HepG2 (cell line): ENCODE measurements around the gene GRB7. TPM values are rescaled to one million over a fixed set of nuclear protein-coding genes. Genes with fewer than 3 reads are reported as not detected.

Source experiments
- CHD2 ChIP-seq: IDR thresholded peaks from 2 replicates; pipeline ENCODE4 v1.6.1; 2011; ENCODE audit warnings: low read depth, low read length, improper control_type of control experiment
- MAFK ChIP-seq, 2 experiments: IDR thresholded peaks in 1 of 2; conservative IDR thresholded peaks in 1 of 2; 2 replicates each; pipeline ENCODE4 v1.6.1; 2011; ENCODE audit warnings: improper control_type of control experiment in 2 of 2, low read length in 2 of 2
- MBD4 ChIP-seq: IDR thresholded peaks from 2 replicates; pipeline ENCODE4 v1.6.1; 2012; ENCODE audit warnings: low read length, inconsistent platforms, borderline replicate concordance
- MIER2 ChIP-seq: IDR thresholded peaks from 2 replicates; pipeline ENCODE4 v1.6.1; 2016; ENCODE audit warnings: missing biosample characterization, missing genetic modification reagents
- SETDB1 ChIP-seq: sonication (generic); formaldehyde crosslinking; IDR thresholded peaks from 2 replicates; pipeline ENCODE4 v1.5.1; 2020; ENCODE audit warnings: missing genetic modification reagents, mild to moderate bottlenecking, borderline replicate concordance
- SP5 ChIP-seq: IDR thresholded peaks from 2 replicates; pipeline ENCODE4 v1.6.1; 2016; ENCODE audit warnings: low read depth, borderline replicate concordance
- TAF1 ChIP-seq: sonication (generic); formaldehyde crosslinking; IDR thresholded peaks from 2 replicates; pipeline ENCODE4 v1.4.0; 2020; ENCODE audit warnings: missing genetic modification reagents
- ZBTB42 ChIP-seq: sonication (generic); formaldehyde crosslinking; IDR thresholded peaks from 2 replicates; pipeline ENCODE4 v1.5.0; 2020; ENCODE audit warnings: mild to moderate bottlenecking, missing genetic modification reagents
- ZNF138 ChIP-seq: sonication (generic); formaldehyde crosslinking; IDR thresholded peaks from 2 replicates; pipeline ENCODE4 v1.5.0; 2020; ENCODE audit warnings: mild to moderate bottlenecking, low read depth, missing genetic modification reagents
- ZNF777 ChIP-seq: sonication (generic); formaldehyde crosslinking; IDR thresholded peaks from 2 replicates; pipeline ENCODE4 v1.4.0; 2020; ENCODE audit warnings: missing genetic modification reagents
- polyA plus RNA-seq, 8 experiments: library from polyadenylated mRNA; depleted of rRNA in 3 of 8; stranded (reverse) in 7 of 8; unstranded in 1 of 8; fragments of >200 nt; fragmentation: Illumina TruSeq in 4 of 8; extraction: Trizol in 4 of 8; gene quantifications; 2 replicates each; pipeline versions ENCODE4 v1.2.1 to v1.2.3, GENCODE V29; 2011 to 2016; ENCODE audit warnings: low read depth in 4 of 8, missing spikeins in 1 of 8, mixed read lengths in 1 of 8; ENCODE audit not compliant: insufficient read depth in 1 of 8
- total RNA-seq, 5 experiments: library from RNA; depleted of rRNA; stranded (reverse); fragments of >200 nt; fragmentation: Illumina TruSeq; extraction: Trizol; gene quantifications; 2 replicates each; pipeline ENCODE4 v1.2.3, GENCODE V29; 2016; ENCODE audit warnings: low read depth in 1 of 5
- TF ChIP-seq, protein P1 (sequence below): sonication (generic); formaldehyde crosslinking; IDR thresholded peaks from 2 replicates; pipeline ENCODE4 v1.5.0; 2020; ENCODE audit warnings: mild to moderate bottlenecking, missing genetic modification reagents
- TF ChIP-seq, protein P2 (sequence below): sonication (generic); formaldehyde crosslinking; IDR thresholded peaks from 2 replicates; pipeline ENCODE4 v1.4.0; 2020; ENCODE audit warnings: missing genetic modification reagents
- TF ChIP-seq, protein P3 (sequence below), 2 experiments: sonication (generic) in 1 of 2; formaldehyde crosslinking in 1 of 2; IDR thresholded peaks; 2 replicates each; pipeline versions ENCODE4 v1.4.0 to v1.6.1; 2018 to 2020; ENCODE audit warnings: missing genetic modification reagents in 2 of 2, borderline replicate concordance in 1 of 2, low read depth in 1 of 2, mild to moderate bottlenecking in 1 of 2, missing biosample characterization in 1 of 2
- TF ChIP-seq, protein P4 (sequence below): sonication (generic); formaldehyde crosslinking; IDR thresholded peaks from 2 replicates; pipeline ENCODE4 v1.4.0; 2020; ENCODE audit warnings: missing genetic modification reagents

Gene GRB7
- total and polyA plus RNA-seq, 2 of the 13 experiments (the other 11 are each of a cell fraction or from before 2014, with no cell fraction given), result 60.2 to 77.7 TPM

DNA sequence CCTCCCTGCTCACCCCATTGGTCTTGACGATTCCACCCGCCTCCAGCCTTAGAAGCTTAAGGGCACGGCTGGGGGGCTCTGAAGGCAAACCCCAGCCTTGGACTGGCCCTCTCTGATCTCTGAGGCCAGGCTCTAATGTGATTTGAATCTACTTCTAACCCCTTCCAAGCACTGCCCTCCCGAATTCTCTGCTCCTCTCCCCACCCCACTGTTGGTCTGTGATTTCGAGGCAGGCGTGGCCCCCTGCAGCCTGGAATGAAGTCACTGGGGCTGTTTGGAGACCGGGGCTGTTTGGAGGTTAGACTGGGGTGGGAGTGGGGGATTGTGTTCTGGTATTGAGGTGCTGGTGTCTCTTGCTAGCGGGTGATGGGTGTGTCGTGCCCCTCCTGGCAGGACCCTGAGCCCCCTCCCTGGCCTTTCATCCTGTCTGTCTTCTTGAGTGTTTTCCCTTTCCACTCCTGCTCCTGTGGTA, 2.2 kb downstream of the GRB7 start (continued):
- TF ChIP-seq, protein P1, sequence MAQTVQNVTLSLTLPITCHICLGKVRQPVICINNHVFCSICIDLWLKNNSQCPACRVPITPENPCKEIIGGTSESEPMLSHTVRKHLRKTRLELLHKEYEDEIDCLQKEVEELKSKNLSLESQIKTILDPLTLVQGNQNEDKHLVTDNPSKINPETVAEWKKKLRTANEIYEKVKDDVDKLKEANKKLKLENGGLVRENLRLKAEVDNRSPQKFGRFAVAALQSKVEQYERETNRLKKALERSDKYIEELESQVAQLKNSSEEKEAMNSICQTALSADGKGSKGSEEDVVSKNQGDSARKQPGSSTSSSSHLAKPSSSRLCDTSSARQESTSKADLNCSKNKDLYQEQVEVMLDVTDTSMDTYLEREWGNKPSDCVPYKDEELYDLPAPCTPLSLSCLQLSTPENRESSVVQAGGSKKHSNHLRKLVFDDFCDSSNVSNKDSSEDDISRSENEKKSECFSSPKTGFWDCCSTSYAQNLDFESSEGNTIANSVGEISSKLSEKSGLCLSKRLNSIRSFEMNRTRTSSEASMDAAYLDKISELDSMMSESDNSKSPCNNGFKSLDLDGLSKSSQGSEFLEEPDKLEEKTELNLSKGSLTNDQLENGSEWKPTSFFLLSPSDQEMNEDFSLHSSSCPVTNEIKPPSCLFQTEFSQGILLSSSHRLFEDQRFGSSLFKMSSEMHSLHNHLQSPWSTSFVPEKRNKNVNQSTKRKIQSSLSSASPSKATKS (CRISPR knock-in tag), result no peak
- TF ChIP-seq MIER2 (no peak), TAF1 (CRISPR knock-in tag) (peak; percentile 10; the same call in 1 of the 2 replicates), SP5 (no peak), SETDB1 (CRISPR knock-in tag) (0 out of 2 replicates have a peak, but pooled peaks have one; percentile 53), ZBTB42 (no peak), ZNF138 (CRISPR knock-in tag) (no peak), ZNF777 (CRISPR knock-in tag) (peak; percentile 51), CHD2 (no peak), MAFK (conservative IDR thresholded peaks at IDR 0.05 in 1 of 2, IDR thresholded peaks at IDR 0.05 in 1 of 2; ENCODE audit: low read length in 2 of 2) (no peak), MBD4 (no peak)
- TF ChIP-seq, protein P2, sequence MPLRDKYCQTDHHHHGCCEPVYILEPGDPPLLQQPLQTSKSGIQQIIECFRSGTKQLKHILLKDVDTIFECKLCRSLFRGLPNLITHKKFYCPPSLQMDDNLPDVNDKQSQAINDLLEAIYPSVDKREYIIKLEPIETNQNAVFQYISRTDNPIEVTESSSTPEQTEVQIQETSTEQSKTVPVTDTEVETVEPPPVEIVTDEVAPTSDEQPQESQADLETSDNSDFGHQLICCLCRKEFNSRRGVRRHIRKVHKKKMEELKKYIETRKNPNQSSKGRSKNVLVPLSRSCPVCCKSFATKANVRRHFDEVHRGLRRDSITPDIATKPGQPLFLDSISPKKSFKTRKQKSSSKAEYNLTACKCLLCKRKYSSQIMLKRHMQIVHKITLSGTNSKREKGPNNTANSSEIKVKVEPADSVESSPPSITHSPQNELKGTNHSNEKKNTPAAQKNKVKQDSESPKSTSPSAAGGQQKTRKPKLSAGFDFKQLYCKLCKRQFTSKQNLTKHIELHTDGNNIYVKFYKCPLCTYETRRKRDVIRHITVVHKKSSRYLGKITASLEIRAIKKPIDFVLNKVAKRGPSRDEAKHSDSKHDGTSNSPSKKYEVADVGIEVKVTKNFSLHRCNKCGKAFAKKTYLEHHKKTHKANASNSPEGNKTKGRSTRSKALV (CRISPR knock-in tag), result peak; percentile 77; the same call in 1 of the 2 replicates
- TF ChIP-seq, protein P3, sequence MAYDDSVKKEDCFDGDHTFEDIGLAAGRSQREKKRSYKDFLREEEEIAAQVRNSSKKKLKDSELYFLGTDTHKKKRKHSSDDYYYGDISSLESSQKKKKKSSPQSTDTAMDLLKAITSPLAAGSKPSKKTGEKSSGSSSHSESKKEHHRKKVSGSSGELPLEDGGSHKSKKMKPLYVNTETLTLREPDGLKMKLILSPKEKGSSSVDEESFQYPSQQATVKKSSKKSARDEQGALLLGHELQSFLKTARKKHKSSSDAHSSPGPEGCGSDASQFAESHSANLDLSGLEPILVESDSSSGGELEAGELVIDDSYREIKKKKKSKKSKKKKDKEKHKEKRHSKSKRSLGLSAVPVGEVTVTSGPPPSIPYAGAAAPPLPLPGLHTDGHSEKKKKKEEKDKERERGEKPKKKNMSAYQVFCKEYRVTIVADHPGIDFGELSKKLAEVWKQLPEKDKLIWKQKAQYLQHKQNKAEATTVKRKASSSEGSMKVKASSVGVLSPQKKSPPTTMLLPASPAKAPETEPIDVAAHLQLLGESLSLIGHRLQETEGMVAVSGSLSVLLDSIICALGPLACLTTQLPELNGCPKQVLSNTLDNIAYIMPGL (CRISPR knock-in tag; IDR thresholded peaks at IDR 0.05; ENCODE audit: borderline replicate concordance in 1 of 2, low read depth in 1 of 2), result peak in 1 of 2 experiments; percentile 16; a peak in 1 of 4 replicates
- TF ChIP-seq, protein P4, sequence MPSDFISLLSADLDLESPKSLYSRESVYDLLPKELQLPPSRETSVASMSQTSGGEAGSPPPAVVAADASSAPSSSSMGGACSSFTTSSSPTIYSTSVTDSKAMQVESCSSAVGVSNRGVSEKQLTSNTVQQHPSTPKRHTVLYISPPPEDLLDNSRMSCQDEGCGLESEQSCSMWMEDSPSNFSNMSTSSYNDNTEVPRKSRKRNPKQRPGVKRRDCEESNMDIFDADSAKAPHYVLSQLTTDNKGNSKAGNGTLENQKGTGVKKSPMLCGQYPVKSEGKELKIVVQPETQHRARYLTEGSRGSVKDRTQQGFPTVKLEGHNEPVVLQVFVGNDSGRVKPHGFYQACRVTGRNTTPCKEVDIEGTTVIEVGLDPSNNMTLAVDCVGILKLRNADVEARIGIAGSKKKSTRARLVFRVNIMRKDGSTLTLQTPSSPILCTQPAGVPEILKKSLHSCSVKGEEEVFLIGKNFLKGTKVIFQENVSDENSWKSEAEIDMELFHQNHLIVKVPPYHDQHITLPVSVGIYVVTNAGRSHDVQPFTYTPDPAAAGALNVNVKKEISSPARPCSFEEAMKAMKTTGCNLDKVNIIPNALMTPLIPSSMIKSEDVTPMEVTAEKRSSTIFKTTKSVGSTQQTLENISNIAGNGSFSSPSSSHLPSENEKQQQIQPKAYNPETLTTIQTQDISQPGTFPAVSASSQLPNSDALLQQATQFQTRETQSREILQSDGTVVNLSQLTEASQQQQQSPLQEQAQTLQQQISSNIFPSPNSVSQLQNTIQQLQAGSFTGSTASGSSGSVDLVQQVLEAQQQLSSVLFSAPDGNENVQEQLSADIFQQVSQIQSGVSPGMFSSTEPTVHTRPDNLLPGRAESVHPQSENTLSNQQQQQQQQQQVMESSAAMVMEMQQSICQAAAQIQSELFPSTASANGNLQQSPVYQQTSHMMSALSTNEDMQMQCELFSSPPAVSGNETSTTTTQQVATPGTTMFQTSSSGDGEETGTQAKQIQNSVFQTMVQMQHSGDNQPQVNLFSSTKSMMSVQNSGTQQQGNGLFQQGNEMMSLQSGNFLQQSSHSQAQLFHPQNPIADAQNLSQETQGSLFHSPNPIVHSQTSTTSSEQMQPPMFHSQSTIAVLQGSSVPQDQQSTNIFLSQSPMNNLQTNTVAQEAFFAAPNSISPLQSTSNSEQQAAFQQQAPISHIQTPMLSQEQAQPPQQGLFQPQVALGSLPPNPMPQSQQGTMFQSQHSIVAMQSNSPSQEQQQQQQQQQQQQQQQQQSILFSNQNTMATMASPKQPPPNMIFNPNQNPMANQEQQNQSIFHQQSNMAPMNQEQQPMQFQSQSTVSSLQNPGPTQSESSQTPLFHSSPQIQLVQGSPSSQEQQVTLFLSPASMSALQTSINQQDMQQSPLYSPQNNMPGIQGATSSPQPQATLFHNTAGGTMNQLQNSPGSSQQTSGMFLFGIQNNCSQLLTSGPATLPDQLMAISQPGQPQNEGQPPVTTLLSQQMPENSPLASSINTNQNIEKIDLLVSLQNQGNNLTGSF, result 0 out of 2 replicates have a peak, but pooled peaks have one; percentile 58
